Measurements from ENCODE around the gene PTPN14. TPM values are rescaled to one million over a fixed set of nuclear protein-coding genes. Genes with fewer than 3 reads are reported as not detected.

PTPN14 gene
- total RNA-seq, 1 donor from 2014 or later = 27.2 TPM

- Histone ChIP-seq H3K27me3 (no peaks in the 10 kb centered on the region), H3K27ac (peak overlapping the region in 1 of 2 donors; percentile 13), H3K4me3 (no peak overlapping the region), H3K4me1 (peaks cover 2 to 10% of the 10 kb centered on the region in 2 donors), H3K9me3 (peaks cover 0 to 8% of the 10 kb centered on the region in 2 donors), H3K36me3 (no peaks in the 10 kb centered on the region)
- DNase-seq (ENCODE audit: low spot score in 2 of 2) = no peak
- intact Hi-C loops (cut with DNase I) = no loop called here
- TF ChIP-seq CTCF (IDR thresholded peaks at IDR 0.05) = no peak
These were observed 19.9 kb upstream of the PTPN14 start for GRCh38 chr1:214571281-214571680.

- no peaks in the 10 kb centered on the region for H3K9me3 ChIP-seq
- peak overlapping the region in 1 of 2 donors; percentile 21 for H3K27ac ChIP-seq
- no peaks in the 10 kb centered on the region for H3K36me3 ChIP-seq
- H3K4me3 ChIP-seq = no peak overlapping the region
- intact Hi-C loops (cut with DNase I) = no loop called here
- no peaks in the 10 kb centered on the region for H3K27me3 ChIP-seq
- peaks cover 2 to 10% of the 10 kb centered on the region in 2 donors for H3K4me1 ChIP-seq
- TF ChIP-seq CTCF (IDR thresholded peaks at IDR 0.05) = no peak
- DNase-seq (ENCODE audit: low spot score in 2 of 2) = no peak
These were observed 19.0 kb upstream of the PTPN14 start for GRCh38 chr1:214570442-214570841.

- intact Hi-C loops (cut with DNase I) = no loop called here
- no peak overlapping the region for H3K4me3 ChIP-seq
- H3K4me1 ChIP-seq = peaks cover 2 to 10% of the 10 kb centered on the region in 2 donors
- no peaks in the 10 kb centered on the region for H3K9me3 ChIP-seq
- no peaks in the 10 kb centered on the region for H3K27me3 ChIP-seq
- no peak for DNase-seq (ENCODE audit: low spot score in 2 of 2)
- no peaks in the 10 kb centered on the region for H3K36me3 ChIP-seq
- TF ChIP-seq CTCF (IDR thresholded peaks at IDR 0.05) = no peak
- H3K27ac ChIP-seq = no peak overlapping the region
These were observed 18.1 kb upstream of the PTPN14 start for GRCh38 chr1:214569357-214570004.

- H3K4me1 ChIP-seq = peaks cover 0 to 3% of the 10 kb centered on the region in 2 donors
- TF ChIP-seq CTCF (IDR thresholded peaks at IDR 0.05) = no peak
- no peak for DNase-seq (ENCODE audit: low spot score in 2 of 2)
- H3K27me3 ChIP-seq = no peaks in the 10 kb centered on the region
- H3K4me3 ChIP-seq = no peak overlapping the region
- no peaks in the 10 kb centered on the region for H3K36me3 ChIP-seq
- no peaks in the 10 kb centered on the region for H3K9me3 ChIP-seq
- intact Hi-C loops (cut with DNase I) = no loop called here
- H3K27ac ChIP-seq = no peak overlapping the region
These were observed 16.9 kb upstream of the PTPN14 start for GRCh38 chr1:214568328-214568727.

GRCh38 chr1:214567481-214567980 is 16.1 kb upstream of the PTPN14 start:
- Histone ChIP-seq H3K27ac (no peak overlapping the region), H3K36me3 (no peaks in the 10 kb centered on the region), H3K27me3 (no peaks in the 10 kb centered on the region), H3K9me3 (no peaks in the 10 kb centered on the region), H3K4me1 (peaks cover 0 to 3% of the 10 kb centered on the region in 2 donors), H3K4me3 (no peak overlapping the region)
- no peak for DNase-seq (ENCODE audit: low spot score in 2 of 2)
- intact Hi-C loops (cut with DNase I) = no loop called here
- TF ChIP-seq CTCF (IDR thresholded peaks at IDR 0.05) = no peak
